ENCODE measurements around the gene VPS51. TPM values are rescaled to one million over a fixed set of nuclear protein-coding genes. Genes with fewer than 3 reads are reported as not detected.

The VPS51 gene
- total RNA-seq, 2 experiments from 2014 or later, result 103 TPM

- intact Hi-C loops (cut with micrococcal nuclease), result no loop called here
- ATAC-seq, result no peak
- H3K27me3 Mint-ChIP-seq, result no peaks in the 10 kb centered on the region
- ChIA-PET POLR2A (interaction anchor here (0.7 to 20.0 kb wide), 3 partner anchors 12 to 25 kb away, joined by 3 to 294 read pairs (median 5); partner anchors contain the start of genes FAU, MRPL49, TM7SF2 and ZNHIT2), CTCF (interaction anchor here (1.2 to 7.4 kb wide), 4 partner anchors 8 to 315 kb away, joined by 4 to 115 read pairs (median 6); partner anchors contain the start of genes FAU, MRPL49, TM7SF2 and ZNHIT2)
- no peak for DNase-seq
- no peak overlapping the region for H3K4me3 Mint-ChIP-seq
- H3K9me3 Mint-ChIP-seq, result no peaks in the 10 kb centered on the region
- H3K27ac Mint-ChIP-seq, result no peak overlapping the region
- peaks cover 18% of the 10 kb centered on the region for H3K36me3 Mint-ChIP-seq (ENCODE audit: low read depth)
- TF ChIP-seq CTCF (IDR thresholded peaks at IDR 0.05), result no peak
- H3K4me1 Mint-ChIP-seq (ENCODE audit: low read depth), result peaks cover 15% of the 10 kb centered on the region
Measured at GRCh38 chr11:65102142-65103095, 6.4 kb downstream of the VPS51 start.

GRCh38 chr11:65103476-65103875 lies 7.5 kb downstream of the VPS51 start:
- TF ChIP-seq CTCF (IDR thresholded peaks at IDR 0.05), result no peak
- H3K27me3 Mint-ChIP-seq, result no peaks in the 10 kb centered on the region
- CTCF ChIA-PET, result interaction anchor here (1.3 to 2.3 kb wide), 3 partner anchors 8 to 316 kb away, joined by 4 to 8 read pairs (median 4); partner anchors contain the start of genes TM7SF2 and ZNHIT2
- POLR2A ChIA-PET, result interaction anchor here (0.9 to 20.0 kb wide), 2 partner anchors 11 to 158 kb away, joined by 3 to 294 read pairs; partner anchors contain the start of genes FAU, MRPL49, POLA2 and TM7SF2
- ATAC-seq (no peak), DNase-seq (no peak)
- no peaks in the 10 kb centered on the region for H3K9me3 Mint-ChIP-seq
- intact Hi-C loops (cut with micrococcal nuclease), result no loop called here
- peak overlapping the region; percentile 52 for H3K27ac Mint-ChIP-seq
- H3K4me1 Mint-ChIP-seq (ENCODE audit: low read depth), result peaks cover 10% of the 10 kb centered on the region
- peaks cover 14% of the 10 kb centered on the region for H3K36me3 Mint-ChIP-seq (ENCODE audit: low read depth)
- no peak overlapping the region for H3K4me3 Mint-ChIP-seq

- H3K4me3 Mint-ChIP-seq, result no peak overlapping the region
- peaks cover 8% of the 10 kb centered on the region for H3K4me1 Mint-ChIP-seq (ENCODE audit: low read depth)
- peak overlapping the region; percentile 74 for H3K27ac Mint-ChIP-seq
- ChIA-PET POLR2A (interaction anchor here (0.5 to 20.0 kb wide), 2 partner anchors 10 to 24 kb away, joined by 4 to 294 read pairs; partner anchors contain the start of genes FAU, MRPL49, TM7SF2 and ZNHIT2), CTCF (interaction anchor here (0.9 to 1.3 kb wide), 2 partner anchors 7 to 8 kb away, joined by 3 to 4 read pairs; partner anchors contain the start of gene TM7SF2)
- TF ChIP-seq CTCF (IDR thresholded peaks at IDR 0.05), result no peak
- intact Hi-C loops (cut with micrococcal nuclease), result no loop called here
- DNase-seq (no peak), ATAC-seq (no peak)
- H3K27me3 Mint-ChIP-seq, result no peaks in the 10 kb centered on the region
- H3K9me3 Mint-ChIP-seq, result no peaks in the 10 kb centered on the region
- peaks cover 14% of the 10 kb centered on the region for H3K36me3 Mint-ChIP-seq (ENCODE audit: low read depth)
Measured at GRCh38 chr11:65104628-65105027, 8.6 kb downstream of the VPS51 start.

- CTCF ChIA-PET, result interaction anchor here (1.6 to 7.6 kb wide), 2 partner anchors 8 to 10 kb away, joined by 4 to 115 read pairs; partner anchors contain the start of genes VPS51 and ZNHIT2
- Mint-ChIP-seq H3K4me3 (no peak overlapping the region), H3K9me3 (no peaks in the 10 kb centered on the region), H3K4me1 (ENCODE audit: low read depth) (peaks cover 24% of the 10 kb centered on the region), H3K27me3 (no peaks in the 10 kb centered on the region), H3K36me3 (ENCODE audit: low read depth) (peaks cover 14% of the 10 kb centered on the region), H3K27ac (peak overlapping the region; percentile 50)
- POLR2A ChIA-PET, result interaction anchor here (0.6 to 16.2 kb wide), 4 partner anchors 10 to 24 kb away, joined by 3 to 294 read pairs (median 16); partner anchors contain the start of genes FAU, MRPL49, VPS51 and ZNHIT2
- ATAC-seq (no peak), DNase-seq (no peak)
- TF ChIP-seq CTCF (IDR thresholded peaks at IDR 0.05), result no peak
- intact Hi-C loops (cut with micrococcal nuclease), result no loop called here
Measured at GRCh38 chr11:65107078-65107477, 11.1 kb downstream of the VPS51 start.

Data from activated CD8-positive, alpha-beta T cell treated with anti-CD3 and anti-CD28 coated beads for 36 hours (primary cell).